ENCODE results near the gene ZPR1.

DNA sequence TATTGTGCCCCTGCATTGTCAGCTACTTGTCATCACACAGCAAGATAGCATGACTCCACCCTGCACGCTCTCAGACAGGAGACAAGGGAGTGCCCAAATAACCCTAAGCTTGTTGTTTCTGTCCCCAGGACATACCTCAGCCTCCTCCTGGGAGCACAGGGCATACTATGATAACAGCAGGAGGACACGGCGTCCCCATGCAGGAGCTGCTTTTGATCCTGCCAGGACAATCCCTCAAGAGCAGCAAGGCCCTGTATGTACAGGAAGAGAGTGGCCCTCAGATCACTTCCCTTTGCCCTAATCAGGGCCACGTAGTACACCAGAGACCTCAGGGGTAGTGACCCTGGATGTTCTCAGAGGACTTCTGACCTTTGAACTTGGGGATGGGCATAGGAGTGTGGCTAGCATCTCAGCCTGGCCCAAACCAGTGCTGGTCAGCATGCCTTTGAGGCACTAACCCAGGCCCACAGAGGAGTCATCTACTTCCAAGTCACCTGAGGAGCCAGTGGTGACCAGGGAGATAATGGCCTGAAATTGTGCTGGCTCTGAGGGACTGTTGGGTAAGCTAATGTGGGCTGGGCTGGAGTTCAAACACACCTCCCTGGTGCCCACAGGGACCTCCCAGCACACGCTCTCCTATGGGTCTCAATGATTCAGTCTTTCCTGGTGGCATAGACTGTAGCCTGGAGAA is 26.1 kb upstream of the ZPR1 start:
- TF ChIP-seq, protein P1, sequence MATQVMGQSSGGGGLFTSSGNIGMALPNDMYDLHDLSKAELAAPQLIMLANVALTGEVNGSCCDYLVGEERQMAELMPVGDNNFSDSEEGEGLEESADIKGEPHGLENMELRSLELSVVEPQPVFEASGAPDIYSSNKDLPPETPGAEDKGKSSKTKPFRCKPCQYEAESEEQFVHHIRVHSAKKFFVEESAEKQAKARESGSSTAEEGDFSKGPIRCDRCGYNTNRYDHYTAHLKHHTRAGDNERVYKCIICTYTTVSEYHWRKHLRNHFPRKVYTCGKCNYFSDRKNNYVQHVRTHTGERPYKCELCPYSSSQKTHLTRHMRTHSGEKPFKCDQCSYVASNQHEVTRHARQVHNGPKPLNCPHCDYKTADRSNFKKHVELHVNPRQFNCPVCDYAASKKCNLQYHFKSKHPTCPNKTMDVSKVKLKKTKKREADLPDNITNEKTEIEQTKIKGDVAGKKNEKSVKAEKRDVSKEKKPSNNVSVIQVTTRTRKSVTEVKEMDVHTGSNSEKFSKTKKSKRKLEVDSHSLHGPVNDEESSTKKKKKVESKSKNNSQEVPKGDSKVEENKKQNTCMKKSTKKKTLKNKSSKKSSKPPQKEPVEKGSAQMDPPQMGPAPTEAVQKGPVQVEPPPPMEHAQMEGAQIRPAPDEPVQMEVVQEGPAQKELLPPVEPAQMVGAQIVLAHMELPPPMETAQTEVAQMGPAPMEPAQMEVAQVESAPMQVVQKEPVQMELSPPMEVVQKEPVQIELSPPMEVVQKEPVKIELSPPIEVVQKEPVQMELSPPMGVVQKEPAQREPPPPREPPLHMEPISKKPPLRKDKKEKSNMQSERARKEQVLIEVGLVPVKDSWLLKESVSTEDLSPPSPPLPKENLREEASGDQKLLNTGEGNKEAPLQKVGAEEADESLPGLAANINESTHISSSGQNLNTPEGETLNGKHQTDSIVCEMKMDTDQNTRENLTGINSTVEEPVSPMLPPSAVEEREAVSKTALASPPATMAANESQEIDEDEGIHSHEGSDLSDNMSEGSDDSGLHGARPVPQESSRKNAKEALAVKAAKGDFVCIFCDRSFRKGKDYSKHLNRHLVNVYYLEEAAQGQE (IDR thresholded peaks at IDR 0.05; ENCODE audit: low read depth): no peak
- TF ChIP-seq EP300 (IDR thresholded peaks at IDR 0.05; ENCODE audit: borderline replicate concordance): no peak
- TF ChIP-seq YY1 (IDR thresholded peaks at IDR 0.05; ENCODE audit: low read depth): no peak
- TF ChIP-seq CREB1 (IDR thresholded peaks at IDR 0.05; ENCODE audit: low read depth): no peak
- no peak for TF ChIP-seq CEBPB (IDR thresholded peaks at IDR 0.05)

Measured in Ishikawa (cell line).